ENCODE measurements around the gene DDX10. TPM values are rescaled to one million over a fixed set of nuclear protein-coding genes. Genes with fewer than 3 reads are reported as not detected.

DDX10 gene
- total and polyA plus RNA-seq, 7 donors, result 12.0 to 41.0 (median 18.2) TPM

DNA sequence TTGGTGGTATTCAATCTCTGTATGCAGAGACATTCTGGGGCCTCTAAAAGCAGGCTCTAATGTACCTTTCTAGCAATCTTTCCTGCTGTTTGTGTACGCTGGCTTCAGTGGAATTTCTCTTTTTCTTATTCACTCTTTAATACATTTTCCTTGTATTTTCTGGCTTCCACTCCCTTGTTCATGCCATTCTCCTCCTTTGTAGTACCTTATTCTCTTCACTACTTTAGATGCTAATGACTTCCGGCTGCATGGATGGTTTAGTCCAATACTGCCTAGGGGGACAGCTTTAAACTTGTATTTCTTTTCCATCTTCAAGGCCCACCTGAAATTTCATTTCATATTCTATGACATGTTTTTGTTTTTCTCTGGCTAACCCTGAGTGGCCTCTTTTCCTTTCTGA lies 40.2 kb downstream of the DDX10 start:
- Histone ChIP-seq H3K9me3 (peaks cover 0 to 10% (median 1%) of the 10 kb centered on the region in 4 donors), H3K27me3 (no peaks in the 10 kb centered on the region), H3K4me3 (no peak overlapping the region), H3K4me1 (no peaks in the 10 kb centered on the region), H3K36me3 (peaks cover 0 to 59% (median 15%) of the 10 kb centered on the region in 4 donors), H3K27ac (no peak overlapping the region)
- WGBS, 2 donors, result 95 to 97% methylated on average over 2 of the region's 2 CpGs
- no peak for TF ChIP-seq EP300 (IDR thresholded peaks at IDR 0.05)
- no peak for DNase-seq
- intact Hi-C loops (cut with DNase I), result no loop called here

DNA sequence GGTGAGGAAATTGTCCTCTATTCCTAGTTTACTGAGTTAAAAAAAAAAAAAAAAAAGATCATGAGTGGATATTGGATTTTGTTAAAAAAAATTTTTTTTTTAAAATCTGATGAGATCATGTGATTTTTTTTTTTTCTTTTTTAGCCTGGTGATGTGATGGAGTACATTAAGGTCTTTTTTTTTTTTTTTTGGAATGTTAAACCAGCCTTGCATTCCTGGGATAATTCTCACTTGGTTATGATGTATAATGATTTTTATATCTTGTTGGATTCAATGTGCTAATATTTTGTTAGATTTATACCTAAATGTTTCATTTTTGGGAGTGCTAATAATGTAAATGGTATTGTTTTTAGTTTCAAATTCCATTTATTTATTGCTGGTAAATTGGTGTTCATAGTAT lies 43.3 kb downstream of the DDX10 start:
- peaks cover 0 to 58% (median 18%) of the 10 kb centered on the region in 4 donors for H3K36me3 ChIP-seq
- intact Hi-C loops (cut with DNase I), result no loop called here
- H3K4me1 ChIP-seq, result no peaks in the 10 kb centered on the region
- H3K4me3 ChIP-seq, result no peak overlapping the region
- no peak for DNase-seq
- TF ChIP-seq POLR2AphosphoS5 (IDR thresholded peaks at IDR 0.05) (no peak), POLR2A (IDR thresholded peaks at IDR 0.05) (no peak), EP300 (IDR thresholded peaks at IDR 0.05) (no peak)
- TF ChIP-seq, protein P1, sequence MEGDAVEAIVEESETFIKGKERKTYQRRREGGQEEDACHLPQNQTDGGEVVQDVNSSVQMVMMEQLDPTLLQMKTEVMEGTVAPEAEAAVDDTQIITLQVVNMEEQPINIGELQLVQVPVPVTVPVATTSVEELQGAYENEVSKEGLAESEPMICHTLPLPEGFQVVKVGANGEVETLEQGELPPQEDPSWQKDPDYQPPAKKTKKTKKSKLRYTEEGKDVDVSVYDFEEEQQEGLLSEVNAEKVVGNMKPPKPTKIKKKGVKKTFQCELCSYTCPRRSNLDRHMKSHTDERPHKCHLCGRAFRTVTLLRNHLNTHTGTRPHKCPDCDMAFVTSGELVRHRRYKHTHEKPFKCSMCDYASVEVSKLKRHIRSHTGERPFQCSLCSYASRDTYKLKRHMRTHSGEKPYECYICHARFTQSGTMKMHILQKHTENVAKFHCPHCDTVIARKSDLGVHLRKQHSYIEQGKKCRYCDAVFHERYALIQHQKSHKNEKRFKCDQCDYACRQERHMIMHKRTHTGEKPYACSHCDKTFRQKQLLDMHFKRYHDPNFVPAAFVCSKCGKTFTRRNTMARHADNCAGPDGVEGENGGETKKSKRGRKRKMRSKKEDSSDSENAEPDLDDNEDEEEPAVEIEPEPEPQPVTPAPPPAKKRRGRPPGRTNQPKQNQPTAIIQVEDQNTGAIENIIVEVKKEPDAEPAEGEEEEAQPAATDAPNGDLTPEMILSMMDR (IDR thresholded peaks at IDR 0.05), result no peak
- H3K9me3 ChIP-seq, result peaks cover 0 to 10% (median 1%) of the 10 kb centered on the region in 4 donors
- no peak overlapping the region for H3K27ac ChIP-seq
- no peaks in the 10 kb centered on the region for H3K27me3 ChIP-seq

DNA sequence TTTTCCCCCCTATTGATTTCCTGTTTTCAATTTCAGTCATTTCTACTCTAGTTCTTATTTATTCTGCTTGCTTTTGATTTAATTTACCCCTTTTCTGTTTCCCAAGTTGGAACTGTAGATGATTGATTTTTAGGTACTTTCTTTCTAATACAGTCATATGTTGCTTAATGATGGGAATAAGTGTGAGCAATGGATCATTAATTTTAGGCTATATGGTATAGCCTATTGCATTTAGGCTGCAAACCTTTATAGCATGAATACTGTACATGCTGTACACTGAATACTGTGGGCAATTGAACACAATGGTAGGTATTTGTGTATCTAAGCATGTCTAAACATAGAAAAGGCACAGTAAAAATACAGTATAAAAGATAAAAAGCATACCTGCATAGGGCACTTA lies 44.9 kb downstream of the DDX10 start:
- intact Hi-C loops (cut with DNase I), result no loop called here
- Histone ChIP-seq H3K27ac (no peak overlapping the region), H3K4me3 (no peak overlapping the region), H3K9me3 (peaks cover 0 to 10% (median 1%) of the 10 kb centered on the region in 4 donors), H3K36me3 (peaks cover 0 to 52% (median 16%) of the 10 kb centered on the region in 4 donors), H3K27me3 (no peaks in the 10 kb centered on the region), H3K4me1 (no peaks in the 10 kb centered on the region)
- TF ChIP-seq, protein P1 (IDR thresholded peaks at IDR 0.05), result no peak
- TF ChIP-seq POLR2A (IDR thresholded peaks at IDR 0.05) (no peak), POLR2AphosphoS5 (IDR thresholded peaks at IDR 0.05) (no peak), EP300 (IDR thresholded peaks at IDR 0.05) (no peak)
- DNase-seq, result no peak

DNA sequence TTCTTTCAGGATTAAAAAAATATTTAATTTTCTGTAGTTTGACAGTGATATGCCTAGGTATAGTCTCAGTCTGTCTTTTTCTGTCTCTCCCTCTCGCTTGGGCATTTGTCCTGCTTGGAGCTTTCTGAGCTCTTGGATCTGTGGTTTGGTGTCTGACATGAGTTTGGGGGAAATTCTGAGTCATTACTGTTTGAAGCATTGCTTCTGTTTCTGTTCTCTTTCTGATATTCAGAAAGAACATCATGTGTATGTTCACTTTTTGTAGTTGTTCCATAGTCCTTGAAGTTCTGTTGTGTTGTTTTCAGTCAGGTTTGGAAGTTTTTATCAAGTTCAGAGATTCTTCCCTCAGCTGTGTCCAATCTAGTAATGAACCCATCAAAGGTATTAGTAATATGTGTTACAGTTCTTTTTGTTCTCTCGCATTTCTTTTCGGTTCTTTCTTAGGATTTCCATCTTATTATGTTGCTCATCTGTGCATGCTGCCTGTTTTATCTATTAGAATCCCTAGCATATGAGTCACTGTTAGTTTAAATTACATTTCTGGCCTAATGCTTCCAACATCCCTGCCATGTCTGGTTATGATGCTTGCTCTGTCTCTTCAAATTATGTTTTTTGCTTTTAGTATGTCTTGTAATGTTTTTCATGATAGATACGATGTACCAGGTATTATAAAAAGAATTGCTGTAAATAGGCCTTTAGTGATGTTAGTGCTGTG lies 48.4 kb downstream of the DDX10 start:
- WGBS, 2 donors, result 90 to 93% methylated on average over 4 of the region's 4 CpGs
- no peak overlapping the region for H3K27ac ChIP-seq
- peaks cover 0 to 39% (median 6%) of the 10 kb centered on the region in 4 donors for H3K36me3 ChIP-seq
- no peak overlapping the region for H3K4me3 ChIP-seq
- TF ChIP-seq POLR2A (IDR thresholded peaks at IDR 0.05), result no peak
- no peak for TF ChIP-seq EP300 (IDR thresholded peaks at IDR 0.05)
- TF ChIP-seq POLR2AphosphoS5 (IDR thresholded peaks at IDR 0.05), result no peak
- TF ChIP-seq, protein P1 (IDR thresholded peaks at IDR 0.05), result no peak
- no peaks in the 10 kb centered on the region for H3K4me1 ChIP-seq
- H3K27me3 ChIP-seq, result no peaks in the 10 kb centered on the region
- H3K9me3 ChIP-seq, result peaks cover 0 to 4% (median 0%) of the 10 kb centered on the region in 4 donors
- no peak for DNase-seq
- intact Hi-C loops (cut with DNase I), result no loop called here

DNA sequence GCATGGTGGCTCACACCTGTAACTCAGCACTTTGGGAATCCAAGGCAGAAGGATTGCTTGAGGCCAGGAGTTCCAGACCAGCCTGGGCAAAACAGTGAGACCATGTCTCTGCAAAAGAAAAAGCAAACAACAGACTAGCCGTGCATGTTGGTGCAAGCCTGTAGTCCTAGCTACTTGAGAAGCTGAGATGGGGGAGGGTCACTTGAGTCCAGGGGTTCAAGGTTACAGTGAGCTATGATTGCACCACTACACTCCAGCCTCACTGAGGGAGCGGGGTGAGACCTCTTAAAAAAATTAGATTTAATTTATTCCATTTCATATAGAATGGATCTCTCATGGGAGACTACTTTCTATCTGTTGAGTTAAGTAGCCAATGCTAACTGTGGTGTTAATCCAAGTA lies 50.4 kb downstream of the DDX10 start:
- Histone ChIP-seq H3K9me3 (no peaks in the 10 kb centered on the region), H3K27me3 (no peaks in the 10 kb centered on the region), H3K4me3 (no peak overlapping the region), H3K27ac (no peak overlapping the region), H3K4me1 (no peaks in the 10 kb centered on the region), H3K36me3 (peaks cover 0 to 28% (median 10%) of the 10 kb centered on the region in 4 donors)
- intact Hi-C loops (cut with DNase I), result no loop called here
- DNase-seq, result no peak
- WGBS, 2 donors, result 91 to 97% methylated on average over 2 of the region's 2 CpGs
- TF ChIP-seq, protein P1 (IDR thresholded peaks at IDR 0.05), result no peak
- TF ChIP-seq EP300 (IDR thresholded peaks at IDR 0.05) (no peak), POLR2A (IDR thresholded peaks at IDR 0.05) (no peak), POLR2AphosphoS5 (IDR thresholded peaks at IDR 0.05) (no peak)
